Lower leg skin (tissue), 3 donors: Measurements from ENCODE around the gene NRF1.

Source experiments
- POLR2A ChIP-seq, 2 donors: fragments of 450-650 bp; IDR thresholded peaks; one replicate each; pipeline ENCODE4 v1.6.1; 2016 to 2017; ENCODE audit warnings: antibody characterized with exemption in 2 of 2, mild to moderate bottlenecking in 1 of 2, moderate library complexity in 1 of 2
- TF ChIP-seq, protein P1 (sequence below), 3 donors: fragments of 450-650 bp; IDR thresholded peaks; one replicate each; pipeline ENCODE4 v1.5.1; 2016; ENCODE audit warnings: antibody characterized with exemption in 3 of 3, mild to moderate bottlenecking in 3 of 3, moderate library complexity in 2 of 3

DNA sequence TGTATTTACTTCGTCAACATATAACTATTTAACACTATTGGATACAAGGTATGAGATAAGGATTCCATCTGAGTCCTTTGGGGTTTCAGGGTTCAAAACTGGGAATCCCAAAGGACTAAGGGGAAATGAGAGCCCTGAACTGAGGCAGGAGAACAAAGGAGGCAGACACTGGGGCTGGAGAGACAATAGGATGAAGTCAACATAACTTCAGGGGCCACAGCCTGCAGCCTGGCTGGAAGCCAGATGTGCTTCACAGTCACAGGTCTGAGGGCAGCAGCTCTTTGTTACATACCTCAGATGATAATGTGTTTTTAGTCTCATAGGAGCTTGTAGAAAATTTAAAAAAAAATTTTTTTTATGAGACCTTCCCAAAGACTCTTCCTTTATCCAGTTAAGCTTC is 73.3 kb downstream of the NRF1 start:
- TF ChIP-seq POLR2A (IDR thresholded peaks at IDR 0.05), result no peak
- TF ChIP-seq, protein P1, sequence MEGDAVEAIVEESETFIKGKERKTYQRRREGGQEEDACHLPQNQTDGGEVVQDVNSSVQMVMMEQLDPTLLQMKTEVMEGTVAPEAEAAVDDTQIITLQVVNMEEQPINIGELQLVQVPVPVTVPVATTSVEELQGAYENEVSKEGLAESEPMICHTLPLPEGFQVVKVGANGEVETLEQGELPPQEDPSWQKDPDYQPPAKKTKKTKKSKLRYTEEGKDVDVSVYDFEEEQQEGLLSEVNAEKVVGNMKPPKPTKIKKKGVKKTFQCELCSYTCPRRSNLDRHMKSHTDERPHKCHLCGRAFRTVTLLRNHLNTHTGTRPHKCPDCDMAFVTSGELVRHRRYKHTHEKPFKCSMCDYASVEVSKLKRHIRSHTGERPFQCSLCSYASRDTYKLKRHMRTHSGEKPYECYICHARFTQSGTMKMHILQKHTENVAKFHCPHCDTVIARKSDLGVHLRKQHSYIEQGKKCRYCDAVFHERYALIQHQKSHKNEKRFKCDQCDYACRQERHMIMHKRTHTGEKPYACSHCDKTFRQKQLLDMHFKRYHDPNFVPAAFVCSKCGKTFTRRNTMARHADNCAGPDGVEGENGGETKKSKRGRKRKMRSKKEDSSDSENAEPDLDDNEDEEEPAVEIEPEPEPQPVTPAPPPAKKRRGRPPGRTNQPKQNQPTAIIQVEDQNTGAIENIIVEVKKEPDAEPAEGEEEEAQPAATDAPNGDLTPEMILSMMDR (IDR thresholded peaks at IDR 0.05), result no peak
